T-helper 22 cell (primary cell): Measurements from ENCODE around the gene SRP19.
"Not testable (repeated sequence)": the region's sequence is repeated elsewhere in the genome, so short reads cannot be mapped to it uniquely, and the experiment has no call there.

Experiments used
- DNase-seq: peaks from one replicate; pipeline ENCODE4 v3.0.0-alpha.2; 2020; ENCODE audit warnings: low read depth

Gene SRP19

DNA sequence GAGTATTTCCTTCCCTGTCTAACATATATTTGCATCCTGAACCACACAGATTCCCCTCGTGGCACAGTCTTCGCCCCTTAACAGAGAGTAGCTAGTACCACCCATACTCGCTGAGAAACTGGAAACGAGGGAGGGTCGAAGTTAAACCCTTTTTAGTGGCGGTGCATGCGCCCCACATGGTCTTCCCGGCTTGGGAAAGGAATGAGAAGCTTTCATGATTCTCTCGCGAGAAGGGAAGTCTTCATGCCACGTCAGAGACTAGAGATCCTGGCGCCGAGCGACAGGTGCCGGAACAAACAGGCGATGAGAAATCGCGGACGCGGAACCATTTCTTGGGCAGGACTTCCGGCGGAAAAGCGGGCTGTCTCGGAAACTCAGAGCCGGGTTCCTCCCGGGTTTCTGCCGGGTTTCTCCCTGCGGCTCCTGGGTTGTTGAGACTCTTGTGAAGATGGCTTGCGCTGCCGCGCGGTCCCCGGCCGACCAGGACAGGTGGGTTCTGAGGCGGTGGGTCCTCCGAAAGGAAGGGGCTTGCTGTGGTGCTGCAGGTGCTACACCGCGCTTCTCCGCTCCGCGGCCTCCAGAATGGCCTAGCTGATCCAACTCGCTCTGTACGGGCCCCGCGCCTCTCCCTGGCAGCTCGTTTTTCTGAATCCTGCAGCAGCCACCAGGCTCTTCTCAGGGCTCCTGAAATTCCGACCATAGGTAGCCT lies at the start of gene SRP19:
TSS of gene SRP19 (plus strand) at position 359 of the 709 bp plus-strand sequence. CDS start at position 449, 90 bp downstream.
- DNase-seq: peak; percentile 83

DNA sequence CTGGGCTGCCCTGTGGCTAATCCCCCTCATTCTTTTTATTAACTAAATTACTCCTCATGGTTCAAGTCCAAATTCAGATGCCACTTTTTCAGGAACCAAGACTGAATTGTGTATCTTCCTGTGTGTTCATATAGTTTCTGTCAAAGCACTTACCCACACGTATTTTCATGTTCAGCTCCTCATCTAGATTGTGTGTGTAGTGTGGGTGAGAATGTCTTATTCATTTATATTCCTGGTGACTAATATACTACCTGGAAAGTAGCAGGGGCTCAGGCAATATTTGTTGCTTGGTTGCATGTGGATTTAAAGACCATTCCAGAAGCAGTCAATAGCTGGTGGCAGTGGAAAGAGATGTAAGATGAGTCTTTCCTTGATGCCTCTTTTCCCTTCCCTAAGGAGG lies 48.5 kb upstream of the SRP19 start:
- DNase-seq: no peak

DNA sequence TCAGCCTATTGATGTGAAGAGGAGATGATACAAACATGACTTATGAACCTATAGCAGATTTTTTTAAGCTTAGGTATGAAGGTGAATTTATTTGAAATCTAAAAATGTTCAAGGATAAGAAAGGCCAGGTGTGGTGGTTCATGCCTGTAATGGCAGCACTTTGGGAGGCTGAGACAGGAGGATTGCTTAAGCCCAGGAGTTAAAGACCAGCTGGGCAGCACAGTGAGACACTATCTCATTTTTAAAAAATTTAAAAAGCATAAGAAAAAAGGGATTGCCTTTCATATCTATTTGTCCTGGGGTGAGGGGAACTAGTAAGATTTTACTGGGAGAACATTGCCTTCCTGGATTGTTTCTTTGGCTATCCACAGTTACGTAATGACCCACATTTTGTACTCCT lies 40.8 kb upstream of the SRP19 start:
- no peak for DNase-seq

DNA sequence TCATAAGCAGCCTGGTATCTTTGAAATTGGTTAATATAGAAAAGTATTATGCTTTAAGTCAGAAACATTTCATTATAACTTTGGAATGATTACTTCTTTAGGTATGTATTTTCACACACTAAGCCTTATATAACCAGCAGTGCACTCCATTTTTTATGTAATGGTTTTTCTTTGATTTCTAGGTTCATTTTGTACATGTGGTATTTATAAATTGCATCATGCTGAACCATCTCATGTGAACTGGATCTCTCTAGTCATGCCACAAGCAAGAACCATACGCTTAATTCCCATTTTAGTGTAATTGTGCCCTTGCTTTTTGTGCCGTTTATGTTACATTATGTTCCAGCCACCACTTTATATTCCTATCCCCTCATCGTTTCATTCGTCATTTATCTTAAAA lies 38.6 kb upstream of the SRP19 start:
- DNase-seq: no peak

DNA sequence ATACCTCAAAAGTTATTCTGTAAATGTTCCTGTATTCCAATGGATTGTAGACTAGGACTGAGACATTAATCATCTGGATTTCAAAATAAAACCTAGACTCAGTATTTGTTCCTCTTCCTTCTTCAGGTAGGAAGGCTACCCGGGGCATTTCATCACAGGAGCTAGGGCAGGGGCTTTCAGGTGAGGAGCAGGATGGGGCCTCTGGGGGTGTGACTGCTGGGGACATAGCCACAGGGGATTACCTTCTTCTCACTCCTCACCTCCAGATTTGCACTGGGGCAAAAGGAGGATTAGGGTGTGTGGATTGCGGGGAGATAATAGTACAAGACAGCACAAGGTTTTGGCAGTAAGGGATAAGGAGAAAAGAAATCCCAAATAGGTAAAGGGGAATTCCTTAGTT lies 37.9 kb upstream of the SRP19 start:
- no peak for DNase-seq

DNA sequence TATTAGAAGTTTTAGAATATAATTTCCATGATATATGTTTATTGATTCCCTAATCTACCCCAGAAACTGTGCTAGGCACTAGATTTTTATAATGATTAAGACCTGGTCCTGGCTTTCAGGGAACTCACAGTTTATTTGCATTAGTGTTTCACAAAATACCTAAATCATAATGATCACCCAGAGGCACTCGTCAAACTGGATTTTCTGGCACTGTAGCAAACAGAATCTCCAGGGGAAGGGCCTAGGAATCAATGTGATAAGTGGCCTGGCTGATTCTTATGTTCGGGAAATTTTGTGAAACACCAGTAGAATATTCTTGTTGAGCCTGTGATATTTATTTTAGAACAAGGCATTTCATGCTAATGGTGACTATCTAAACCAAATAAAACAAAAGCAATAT lies 37.4 kb upstream of the SRP19 start:
- no peak for DNase-seq

DNA sequence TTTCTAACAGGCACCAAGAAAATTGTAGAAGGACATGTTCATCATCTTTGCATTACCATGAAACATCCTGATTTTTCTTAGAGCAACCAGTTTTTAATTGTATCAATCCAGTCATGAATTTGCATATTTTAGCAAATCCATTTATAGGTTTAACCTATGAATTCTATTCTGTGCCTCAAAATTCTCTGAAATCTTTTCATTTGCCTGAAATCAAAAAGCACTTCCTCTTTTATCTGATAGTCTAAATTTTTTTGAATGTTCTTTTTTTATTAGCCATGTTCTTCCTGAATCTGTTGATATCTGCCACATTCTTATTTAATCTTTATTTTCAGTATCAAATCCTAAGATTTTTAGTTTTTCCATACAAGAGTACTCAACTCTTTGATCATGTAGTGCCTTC lies 36.9 kb upstream of the SRP19 start:
- DNase-seq: no peak

DNA sequence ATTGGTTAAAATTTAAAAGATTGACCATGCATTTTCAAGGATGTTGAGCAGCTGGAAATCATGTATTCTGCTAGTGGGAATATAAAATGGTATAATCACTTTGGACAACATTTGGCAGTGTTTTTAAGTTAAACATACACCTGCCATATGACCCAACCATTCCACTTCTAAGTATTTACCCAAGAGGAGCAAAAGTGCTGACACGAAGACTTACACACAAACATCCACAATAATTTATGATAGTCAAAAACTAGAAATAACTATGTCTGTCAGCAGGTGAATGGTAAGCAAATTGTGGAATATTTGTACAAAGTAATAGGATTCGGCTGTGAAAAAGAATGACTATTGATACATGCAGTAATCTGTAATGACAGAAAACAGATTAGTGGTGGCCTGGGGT lies 30.7 kb upstream of the SRP19 start:
- DNase-seq: no peak

DNA sequence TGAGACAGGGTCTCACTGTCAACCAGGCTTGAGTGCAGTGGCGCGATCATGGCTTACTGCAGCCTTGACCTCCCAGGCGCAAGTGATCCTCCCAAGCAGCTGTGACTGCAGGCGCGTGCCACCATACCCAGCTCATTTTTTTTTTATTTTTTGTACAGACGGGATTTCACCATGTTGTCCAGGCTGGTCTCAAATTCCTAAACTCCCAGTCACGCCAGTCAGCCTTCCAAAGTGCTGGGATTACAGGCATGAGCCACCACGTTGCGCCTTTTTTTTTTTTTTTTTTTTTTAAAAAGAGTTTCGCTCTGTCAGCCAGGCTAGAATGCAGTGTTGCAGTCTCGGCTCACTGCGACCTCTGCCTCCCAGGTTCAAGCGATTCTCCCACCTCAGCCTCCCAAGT lies 27.1 kb upstream of the SRP19 start:
- DNase-seq: no peak

DNA sequence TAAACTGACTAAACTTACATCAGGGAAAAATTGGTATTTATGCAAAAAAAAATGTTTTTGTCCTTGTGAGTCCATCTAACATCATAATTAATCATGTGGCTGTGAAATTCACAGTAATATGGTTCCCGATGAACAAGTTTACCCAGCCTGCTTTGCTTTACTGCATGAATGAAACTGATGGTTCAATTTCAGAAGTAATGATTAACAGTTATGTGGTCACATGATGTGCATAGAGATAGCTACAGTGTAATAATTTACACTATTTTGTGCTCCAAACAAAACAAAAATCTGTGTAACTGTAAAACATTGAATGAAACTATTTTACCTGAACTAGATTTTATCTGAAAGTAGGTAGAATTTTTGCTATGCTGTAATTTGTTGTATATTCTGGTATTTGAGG lies 16.6 kb upstream of the SRP19 start:
- no peak for DNase-seq

DNA sequence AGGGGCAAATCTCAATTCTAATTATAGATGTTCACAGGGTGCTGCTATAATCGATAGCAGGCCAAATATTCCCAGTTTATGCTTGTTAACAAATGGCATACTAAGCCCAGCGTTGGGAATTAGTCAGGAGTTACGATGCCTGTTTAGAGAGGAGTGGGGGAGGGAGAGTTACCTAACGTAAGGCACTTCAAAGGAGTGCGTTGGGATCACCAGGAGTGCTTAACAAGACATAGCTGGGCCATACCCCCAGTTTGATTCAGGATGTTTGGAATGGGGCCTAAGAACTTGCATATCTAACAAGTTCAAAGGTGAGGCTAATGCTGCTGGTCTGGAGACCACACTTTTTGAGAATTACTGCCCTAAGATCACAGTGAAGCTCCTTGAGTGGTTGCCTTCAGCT lies 14.5 kb upstream of the SRP19 start:
- no peak for DNase-seq

DNA sequence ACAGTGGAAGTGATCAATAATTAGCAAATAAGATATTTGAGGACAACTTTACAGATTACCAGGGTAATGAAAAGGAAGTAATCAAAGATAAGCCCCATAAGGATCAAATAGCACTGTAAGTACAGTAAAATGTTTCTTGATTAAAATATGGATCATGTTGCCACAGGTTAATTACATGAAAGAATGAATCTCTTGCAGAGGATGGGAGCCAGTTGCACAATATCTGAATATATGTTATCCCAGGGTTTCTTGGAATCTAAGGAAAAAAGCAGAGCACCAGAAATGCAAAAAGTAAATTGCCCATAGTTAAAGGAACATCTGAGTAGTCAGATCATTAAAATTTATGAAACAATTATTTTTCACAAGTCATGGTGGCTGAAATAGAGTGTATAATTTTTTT lies 13.8 kb upstream of the SRP19 start:
- DNase-seq: no peak

DNA sequence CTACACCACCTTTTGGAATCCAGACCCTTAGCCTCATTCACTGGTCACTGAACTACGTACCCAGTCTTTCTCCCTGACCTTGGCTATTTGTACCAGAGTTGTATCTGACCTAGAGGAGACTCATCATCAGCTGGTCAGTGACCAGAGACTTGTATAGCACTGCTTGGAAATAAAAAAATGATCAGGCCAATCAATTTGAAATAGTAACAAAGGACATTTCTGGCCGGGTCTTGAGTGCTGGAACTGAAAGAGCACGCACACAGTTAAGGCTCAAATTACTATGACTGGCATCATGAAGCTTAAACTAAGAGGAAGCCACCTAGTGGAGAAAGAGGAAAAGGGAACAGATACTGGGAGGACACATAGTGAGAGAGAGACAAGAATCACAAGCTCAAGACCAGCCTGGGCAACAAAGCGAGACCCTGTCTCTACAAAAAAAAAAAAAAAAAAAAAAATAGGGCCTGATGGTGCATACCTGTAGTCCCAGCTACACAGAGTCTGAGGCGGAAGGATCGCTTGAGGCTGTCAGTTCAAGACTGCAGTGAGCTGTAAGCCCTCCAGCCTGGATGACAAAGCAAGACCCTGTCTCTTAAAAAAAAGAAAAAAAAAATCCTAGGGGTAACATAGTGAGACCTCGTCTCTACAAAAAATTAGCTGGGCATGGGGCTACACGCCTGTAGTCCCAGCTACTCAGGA lies 12.8 kb upstream of the SRP19 start:
- DNase-seq: no peak

DNA sequence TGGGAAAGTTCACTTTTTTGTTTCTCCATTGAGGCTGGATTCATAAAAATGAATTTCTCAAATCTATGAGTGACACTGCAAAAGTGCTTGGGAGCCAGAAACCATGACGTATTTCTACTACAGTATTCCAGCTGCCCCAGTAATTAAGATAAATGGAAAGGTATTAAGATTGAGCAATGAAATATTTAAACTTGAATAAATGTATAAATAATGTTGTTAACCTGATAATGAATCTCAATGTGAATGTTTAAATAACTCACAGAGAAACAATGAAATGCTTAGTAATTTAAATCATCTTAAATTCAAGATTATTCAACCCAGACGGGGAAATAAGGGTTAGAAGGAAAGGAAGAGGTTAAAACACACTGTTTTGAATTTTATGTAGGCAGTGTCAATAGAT lies 11.2 kb upstream of the SRP19 start:
- DNase-seq: no peak

DNA sequence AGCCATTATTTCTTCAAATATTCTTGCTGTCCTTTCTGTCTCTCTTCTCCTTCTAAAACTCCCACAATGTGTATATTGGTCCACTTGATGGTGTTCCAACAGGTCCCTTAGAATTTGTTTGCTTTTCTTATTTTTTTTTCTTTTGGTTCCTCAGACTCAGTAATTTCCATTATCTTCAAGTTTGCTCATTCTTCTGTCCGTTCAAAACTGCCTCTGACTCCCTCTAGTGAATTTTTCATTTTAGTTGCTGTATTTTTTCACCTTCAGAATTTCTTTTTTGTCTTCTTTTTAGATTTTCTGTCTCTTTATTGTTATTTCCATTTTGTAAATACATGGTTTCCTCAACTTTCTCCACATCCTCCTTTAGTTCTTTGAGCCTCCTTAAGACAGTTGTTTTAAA lies 6.4 kb upstream of the SRP19 start:
- DNase-seq: no peak

DNA sequence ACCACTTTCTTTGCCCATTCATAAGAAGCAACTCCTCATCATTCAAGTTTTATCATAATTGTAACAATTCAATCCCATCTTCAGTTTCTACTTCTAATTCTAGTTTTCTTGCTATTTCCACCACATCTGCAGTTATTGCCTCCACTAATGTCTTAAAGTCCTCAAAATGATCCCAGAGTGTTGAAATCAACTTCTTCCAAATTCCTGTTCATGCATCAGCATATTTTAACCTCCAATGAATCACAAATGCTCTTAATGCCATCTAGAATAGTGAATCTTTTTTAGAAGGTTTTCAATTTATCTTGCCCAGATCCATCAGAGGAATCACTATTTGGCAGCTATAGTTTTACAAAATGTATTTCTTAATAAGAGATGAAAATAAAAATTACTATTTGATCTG lies 3.2 kb upstream of the SRP19 start:
- DNase-seq: no peak

DNA sequence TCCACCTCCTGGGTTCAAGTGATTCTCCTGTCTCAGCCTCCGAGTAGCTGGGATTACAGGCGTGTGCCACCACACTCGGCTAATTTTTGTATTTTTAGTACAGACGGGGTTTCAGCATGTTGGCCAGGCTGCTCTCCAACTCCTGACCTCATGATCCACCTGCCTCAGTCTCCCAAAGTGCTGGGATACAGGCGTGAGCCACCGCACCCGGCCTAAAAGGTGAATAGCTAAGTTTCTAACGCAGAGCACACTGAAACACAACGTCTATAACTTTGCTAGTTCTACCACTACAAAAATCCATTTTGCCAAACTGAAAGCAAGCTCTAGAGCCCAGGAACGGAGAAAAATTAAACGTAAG lies 537 bp upstream of the SRP19 start:
- DNase-seq: not testable (repeated sequence)

DNA sequence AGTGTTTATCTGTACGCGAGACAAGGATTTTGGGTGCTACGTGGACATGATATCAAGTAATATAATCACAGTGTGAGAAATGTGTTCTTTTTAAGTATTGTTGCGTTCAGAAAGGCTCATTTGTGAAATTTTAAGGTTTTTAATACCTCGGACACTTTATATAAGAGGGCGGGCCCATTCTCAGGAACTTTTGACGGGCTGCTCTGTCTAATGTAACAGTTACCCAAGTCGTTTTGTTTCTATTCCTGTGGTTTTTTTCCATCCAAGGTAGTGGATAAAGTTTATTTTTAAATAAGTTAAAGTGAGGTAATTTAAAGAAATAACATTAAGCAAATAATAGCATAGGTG lies 525 bp downstream of the SRP19 start:
- no peak for DNase-seq

DNA sequence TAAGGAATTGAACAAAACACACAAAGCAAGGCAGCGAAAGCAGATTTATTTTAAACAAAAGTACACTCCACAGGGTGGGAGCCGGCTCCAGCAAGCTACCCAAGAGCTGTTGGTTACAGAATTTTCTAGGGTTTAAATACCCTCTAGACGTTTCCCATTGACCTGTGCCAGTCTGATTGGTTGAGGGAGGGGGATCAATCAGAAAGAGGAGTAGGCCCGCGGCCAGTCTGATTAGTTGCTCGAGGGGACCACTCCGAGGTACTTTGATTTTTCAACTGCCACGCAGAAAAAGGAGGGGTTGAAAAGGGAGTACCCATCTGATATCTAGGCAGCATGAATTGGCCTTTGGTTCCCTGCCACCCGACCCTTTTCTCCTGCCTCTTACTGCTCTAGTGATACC lies 998 bp downstream of the SRP19 start:
- no peak for DNase-seq

DNA sequence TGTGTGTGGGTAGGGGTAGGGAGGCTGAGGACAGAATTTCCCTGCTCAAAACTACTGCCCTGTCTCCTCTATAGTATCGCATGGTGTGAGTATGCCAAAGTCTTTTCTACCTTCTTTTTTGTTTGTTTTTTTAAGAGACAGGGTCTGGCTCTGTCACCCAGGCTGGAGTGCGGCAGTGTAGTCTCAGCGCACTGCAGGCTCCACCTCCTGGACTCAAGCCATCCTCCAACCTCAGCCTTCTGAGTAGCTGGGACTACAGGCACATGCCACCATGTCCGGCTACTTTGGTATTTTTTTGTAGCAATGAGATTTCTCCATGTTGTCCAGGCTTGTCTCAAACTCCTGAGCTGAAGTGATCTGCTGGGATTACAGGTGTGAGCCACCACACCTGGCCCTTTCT lies 2.5 kb downstream of the SRP19 start:
- no peak for DNase-seq

DNA sequence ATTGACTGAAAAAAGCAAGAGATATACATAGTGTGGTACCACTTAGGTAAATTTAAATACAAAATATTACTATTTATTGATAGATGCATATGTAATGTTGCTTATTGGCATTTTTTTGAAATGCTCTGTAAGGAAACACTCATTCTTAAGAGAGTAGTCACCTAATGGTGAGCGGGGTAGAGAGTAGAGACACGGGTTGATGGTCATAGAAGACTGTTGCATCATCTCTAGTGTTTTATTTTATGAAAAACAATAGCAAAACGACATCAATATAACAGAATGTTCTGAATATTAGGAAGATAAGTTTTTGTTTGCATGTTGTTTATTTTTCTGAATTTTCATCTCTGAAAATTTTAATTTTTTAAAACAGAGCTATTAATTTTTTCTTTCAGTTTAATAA lies 4.0 kb downstream of the SRP19 start:
- DNase-seq: no peak

DNA sequence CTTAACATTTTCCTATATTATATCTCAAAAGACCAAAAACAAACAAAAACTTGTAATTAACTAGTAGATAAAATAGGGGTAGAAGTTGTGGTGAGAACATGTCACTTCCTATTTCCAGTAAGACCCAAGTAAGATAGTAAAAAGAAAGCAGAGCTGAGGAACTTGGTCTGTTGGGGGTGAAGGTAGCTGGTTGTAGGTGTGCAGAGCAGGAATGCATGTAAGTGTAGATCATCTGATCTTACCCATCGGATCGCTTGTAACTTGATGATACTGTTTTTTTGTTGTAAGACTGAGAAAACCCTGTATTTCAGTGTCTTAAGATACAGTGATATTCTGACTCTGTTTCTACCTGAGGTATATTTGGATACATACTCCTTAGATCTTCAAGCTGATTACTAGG lies 5.7 kb downstream of the SRP19 start:
- DNase-seq: no peak

DNA sequence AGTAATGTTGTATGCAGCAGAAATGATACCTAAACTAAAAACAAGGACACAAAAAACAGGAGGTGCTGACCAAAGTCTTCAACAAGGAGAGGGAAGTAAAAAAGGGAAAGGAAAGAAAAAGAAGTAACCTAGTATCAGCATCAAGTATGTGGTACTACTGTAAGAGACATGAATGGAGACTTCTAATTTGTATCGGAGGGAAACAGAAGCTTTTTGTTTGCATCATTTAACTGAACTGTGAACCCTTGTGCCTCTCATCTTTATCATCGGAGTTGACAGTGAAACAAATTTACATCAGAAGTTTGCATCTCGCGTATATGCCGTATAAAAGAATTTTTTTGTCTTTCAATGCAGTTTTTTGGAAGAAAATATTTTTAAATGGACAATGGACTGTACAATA lies 6.3 kb downstream of the SRP19 start:
- DNase-seq: no peak

DNA sequence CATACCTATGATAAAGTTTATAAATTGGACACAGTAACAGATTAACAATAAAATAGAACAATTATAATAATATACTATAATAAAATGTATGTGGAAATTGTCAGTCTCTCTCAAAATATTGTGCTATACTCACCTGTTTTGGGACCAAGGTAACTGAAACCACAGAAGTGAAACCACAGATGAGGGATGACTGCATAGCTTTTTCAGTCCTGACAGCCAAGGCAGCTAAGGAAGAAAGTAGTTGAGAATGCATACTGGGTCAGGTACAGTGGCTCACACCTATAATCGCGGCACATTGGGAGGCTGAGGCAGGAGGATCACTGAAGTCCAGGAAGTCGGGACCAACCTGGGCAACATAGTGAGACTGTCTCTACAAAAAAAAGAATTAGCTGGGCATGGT lies 8.9 kb downstream of the SRP19 start:
- DNase-seq: no peak
